ENCODE data around the gene ATRNL1. TPM values are rescaled to one million over a fixed set of nuclear protein-coding genes. Genes with fewer than 3 reads are reported as not detected.

ATRNL1 gene
- total and polyA plus RNA-seq, 7 experiments from 2014 or later, result 0.46 to 1.0 TPM; not detected in 5

- CTCF ChIA-PET, result no interaction called here
- Mint-ChIP-seq H3K27ac (no peak overlapping the region), H3K36me3 (no peaks in the 10 kb centered on the region), H3K4me1 (no peaks in the 10 kb centered on the region), H3K4me3 (no peak overlapping the region), H3K9me3 (peaks cover 0 to 20% (median 6%) of the 10 kb centered on the region in 11 donors), H3K27me3 (no peaks in the 10 kb centered on the region)
- intact Hi-C loops (cut with micrococcal nuclease), result no loop called here
- Histone ChIP-seq H3K9me3 (ENCODE audit: control insufficient read depth in 2 of 3, low read length in 3 of 3) (no peaks in the 10 kb centered on the region), H3K27ac (ENCODE audit: low read depth, low read length) (no peak overlapping the region), H3K27me3 (ENCODE audit: control insufficient read depth in 2 of 2, insufficient read depth in 2 of 2, low read length in 2 of 2) (no peaks in the 10 kb centered on the region), H3K4me1 (ENCODE audit: control insufficient read depth in 2 of 2, insufficient read depth in 2 of 2, low read length in 2 of 2) (no peaks in the 10 kb centered on the region), H3K4me3 (ENCODE audit: low read length) (no peak overlapping the region), H3K36me3 (ENCODE audit: control insufficient read depth in 2 of 3, insufficient read depth in 3 of 3, low read length in 3 of 3) (no peaks in the 10 kb centered on the region)
- DNase-seq (no peak), ATAC-seq (no peak)
- POLR2A ChIA-PET, result no interaction called here
Observed at GRCh38 chr10:115969591-115969990, 876.4 kb downstream of the ATRNL1 start.

GRCh38 chr10:115971921-115972320 lies 878.8 kb downstream of the ATRNL1 start:
- H3K36me3 ChIP-seq (ENCODE audit: control insufficient read depth in 2 of 3, insufficient read depth in 3 of 3, low read length in 3 of 3), result no peaks in the 10 kb centered on the region
- no peaks in the 10 kb centered on the region for H3K4me1 ChIP-seq (ENCODE audit: control insufficient read depth in 2 of 2, insufficient read depth in 2 of 2, low read length in 2 of 2)
- no peaks in the 10 kb centered on the region for H3K9me3 ChIP-seq (ENCODE audit: control insufficient read depth in 2 of 3, low read length in 3 of 3)
- no peaks in the 10 kb centered on the region for H3K27me3 ChIP-seq (ENCODE audit: control insufficient read depth in 2 of 2, insufficient read depth in 2 of 2, low read length in 2 of 2)
- ChIA-PET CTCF (no interaction called here), POLR2A (no interaction called here)
- no peak for DNase-seq
- no peaks in the 10 kb centered on the region for H3K36me3 Mint-ChIP-seq
- peaks cover 0 to 20% (median 7%) of the 10 kb centered on the region in 11 donors for H3K9me3 Mint-ChIP-seq
- no peak overlapping the region for H3K4me3 ChIP-seq (ENCODE audit: low read length)
- H3K27ac ChIP-seq (ENCODE audit: low read depth, low read length), result no peak overlapping the region
- no peak overlapping the region for H3K27ac Mint-ChIP-seq
- ATAC-seq, result no peak
- H3K4me3 Mint-ChIP-seq, result no peak overlapping the region
- H3K4me1 Mint-ChIP-seq, result no peaks in the 10 kb centered on the region
- intact Hi-C loops (cut with micrococcal nuclease), result no loop called here
- H3K27me3 Mint-ChIP-seq, result peaks cover 0 to 5% (median 0%) of the 10 kb centered on the region in 5 donors

GRCh38 chr10:115972426-115972825 lies 879.3 kb downstream of the ATRNL1 start:
- H3K9me3 Mint-ChIP-seq, result peaks cover 0 to 20% (median 7%) of the 10 kb centered on the region in 11 donors
- intact Hi-C loops (cut with micrococcal nuclease), result no loop called here

DNA sequence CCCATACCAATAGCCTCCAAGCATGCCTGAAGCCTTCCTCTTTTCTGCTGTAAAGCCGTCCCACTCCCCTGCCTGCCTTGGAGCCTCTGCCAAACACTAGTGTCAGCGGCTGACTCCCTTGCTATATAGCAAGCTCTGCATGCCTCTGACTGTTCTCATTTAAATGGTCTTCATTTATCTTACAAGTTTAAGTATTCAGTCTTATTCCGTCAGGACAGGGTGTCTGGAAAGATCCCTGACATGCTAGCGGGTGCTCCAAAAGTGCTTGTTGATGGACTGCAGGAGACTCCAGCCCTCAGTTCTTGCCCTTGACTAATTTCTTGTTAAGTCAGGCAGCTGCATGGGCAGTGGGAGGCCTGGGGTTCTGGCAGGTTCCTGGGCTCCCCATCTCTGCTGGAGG lies 881.2 kb downstream of the ATRNL1 start:
- CTCF ChIA-PET, result no interaction called here
- Histone ChIP-seq H3K27me3 (ENCODE audit: control insufficient read depth in 2 of 2, insufficient read depth in 2 of 2, low read length in 2 of 2) (no peaks in the 10 kb centered on the region), H3K27ac (ENCODE audit: low read depth, low read length) (no peak overlapping the region), H3K9me3 (ENCODE audit: control insufficient read depth in 2 of 3, low read length in 3 of 3) (no peaks in the 10 kb centered on the region), H3K4me1 (ENCODE audit: control insufficient read depth in 2 of 2, insufficient read depth in 2 of 2, low read length in 2 of 2) (no peaks in the 10 kb centered on the region), H3K36me3 (ENCODE audit: control insufficient read depth in 2 of 3, insufficient read depth in 3 of 3, low read length in 3 of 3) (no peaks in the 10 kb centered on the region), H3K4me3 (ENCODE audit: low read length) (no peak overlapping the region)
- Mint-ChIP-seq H3K4me1 (no peaks in the 10 kb centered on the region), H3K27me3 (peaks cover 0 to 6% (median 0%) of the 10 kb centered on the region in 5 donors), H3K27ac (no peak overlapping the region), H3K36me3 (no peaks in the 10 kb centered on the region), H3K4me3 (no peak overlapping the region), H3K9me3 (peaks cover 0 to 20% (median 6%) of the 10 kb centered on the region in 11 donors)
- ATAC-seq (no peak), DNase-seq (no peak)
- POLR2A ChIA-PET, result no interaction called here
- intact Hi-C loops (cut with micrococcal nuclease), result no loop called here

More at GRCh38 chr10:115972426-115972825, 879.3 kb downstream of the ATRNL1 start:
- POLR2A ChIA-PET, result no interaction called here
- Mint-ChIP-seq H3K36me3 (no peaks in the 10 kb centered on the region), H3K4me1 (no peaks in the 10 kb centered on the region), H3K4me3 (no peak overlapping the region), H3K27ac (no peak overlapping the region), H3K27me3 (peaks cover 0 to 6% (median 0%) of the 10 kb centered on the region in 5 donors)
- Histone ChIP-seq H3K27ac (ENCODE audit: low read depth, low read length) (no peak overlapping the region), H3K4me1 (ENCODE audit: control insufficient read depth in 2 of 2, insufficient read depth in 2 of 2, low read length in 2 of 2) (no peaks in the 10 kb centered on the region), H3K27me3 (ENCODE audit: control insufficient read depth in 2 of 2, insufficient read depth in 2 of 2, low read length in 2 of 2) (no peaks in the 10 kb centered on the region), H3K36me3 (ENCODE audit: control insufficient read depth in 2 of 3, insufficient read depth in 3 of 3, low read length in 3 of 3) (no peaks in the 10 kb centered on the region), H3K4me3 (ENCODE audit: low read length) (no peak overlapping the region), H3K9me3 (ENCODE audit: control insufficient read depth in 2 of 3, low read length in 3 of 3) (no peaks in the 10 kb centered on the region)
- CTCF ChIA-PET, result no interaction called here
- DNase-seq, result no peak
- ATAC-seq, result no peak

DNA sequence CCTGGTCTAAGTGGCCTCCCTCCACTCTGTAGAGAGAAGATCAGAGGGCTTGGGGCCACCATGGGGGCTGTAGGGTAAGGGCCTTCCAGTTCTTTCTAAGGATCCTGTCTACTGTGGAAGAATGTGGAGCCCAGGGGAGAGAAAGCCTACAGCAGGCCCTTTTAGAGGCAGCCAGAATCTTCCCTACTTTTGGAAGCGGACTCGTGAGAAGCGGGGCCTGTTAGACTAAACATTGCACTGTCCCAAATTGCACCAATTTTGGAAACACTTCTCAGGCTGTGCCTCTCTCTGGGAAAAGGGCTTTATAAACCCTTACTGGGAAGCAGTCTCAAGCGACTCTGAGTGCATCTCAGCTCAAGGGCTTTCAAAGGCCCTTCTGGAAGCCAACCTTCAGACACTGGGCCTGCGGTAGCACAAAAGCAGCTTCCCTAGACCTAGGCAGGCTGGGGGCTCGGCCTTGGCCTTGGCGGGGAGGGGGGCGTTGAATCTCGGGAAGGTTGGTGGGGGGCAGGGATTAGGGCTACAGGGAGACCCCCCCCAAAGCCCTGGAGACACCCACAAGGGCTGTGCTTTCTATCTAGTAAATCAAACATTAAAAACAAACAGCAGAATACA lies 881.8 kb downstream of the ATRNL1 start:
- no peak overlapping the region for H3K27ac Mint-ChIP-seq
- Histone ChIP-seq H3K27me3 (ENCODE audit: control insufficient read depth in 2 of 2, insufficient read depth in 2 of 2, low read length in 2 of 2) (no peaks in the 10 kb centered on the region), H3K27ac (ENCODE audit: low read depth, low read length) (no peak overlapping the region), H3K36me3 (ENCODE audit: control insufficient read depth in 2 of 3, insufficient read depth in 3 of 3, low read length in 3 of 3) (no peaks in the 10 kb centered on the region), H3K4me3 (ENCODE audit: low read length) (no peak overlapping the region), H3K9me3 (ENCODE audit: control insufficient read depth in 2 of 3, low read length in 3 of 3) (no peaks in the 10 kb centered on the region), H3K4me1 (ENCODE audit: control insufficient read depth in 2 of 2, insufficient read depth in 2 of 2, low read length in 2 of 2) (no peaks in the 10 kb centered on the region)
- no peaks in the 10 kb centered on the region for H3K36me3 Mint-ChIP-seq
- DNase-seq, result no peak
- H3K4me3 Mint-ChIP-seq, result no peak overlapping the region
- H3K4me1 Mint-ChIP-seq, result no peaks in the 10 kb centered on the region
- CTCF ChIA-PET, result no interaction called here
- H3K9me3 Mint-ChIP-seq, result peaks cover 0 to 20% (median 6%) of the 10 kb centered on the region in 11 donors
- no peak for ATAC-seq
- H3K27me3 Mint-ChIP-seq, result peaks cover 0 to 6% (median 0%) of the 10 kb centered on the region in 5 donors
- intact Hi-C loops (cut with micrococcal nuclease), result no loop called here
- POLR2A ChIA-PET, result no interaction called here

DNA sequence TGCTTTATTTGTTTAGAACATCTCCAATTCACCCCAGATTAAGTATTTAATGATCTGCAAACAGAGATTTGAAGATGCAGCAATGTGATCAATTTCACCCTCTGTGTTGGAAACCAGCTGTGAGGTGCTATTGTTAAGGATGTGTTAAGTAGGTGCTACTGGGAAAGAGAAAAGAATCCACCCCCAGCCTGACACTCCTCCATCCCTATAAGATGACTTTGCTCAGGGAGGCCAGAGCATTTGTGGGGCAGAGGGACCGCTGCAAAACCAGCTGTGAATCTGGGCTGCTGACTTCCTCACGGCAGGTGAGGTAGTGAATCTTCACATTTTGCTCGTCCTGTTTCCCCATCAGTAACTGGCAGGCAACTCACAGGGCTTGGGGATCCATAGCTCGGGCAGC lies 882.3 kb downstream of the ATRNL1 start:
- Mint-ChIP-seq H3K4me3 (no peak overlapping the region), H3K27me3 (peaks cover 0 to 6% (median 0%) of the 10 kb centered on the region in 5 donors)
- ATAC-seq, result no peak

GRCh38 chr10:115976342-115976741 lies 883.2 kb downstream of the ATRNL1 start:
- Histone ChIP-seq H3K36me3 (ENCODE audit: control insufficient read depth in 2 of 3, insufficient read depth in 3 of 3, low read length in 3 of 3) (no peaks in the 10 kb centered on the region), H3K27ac (ENCODE audit: low read depth, low read length) (no peak overlapping the region), H3K9me3 (ENCODE audit: control insufficient read depth in 2 of 3, low read length in 3 of 3) (no peaks in the 10 kb centered on the region), H3K27me3 (ENCODE audit: control insufficient read depth in 2 of 2, insufficient read depth in 2 of 2, low read length in 2 of 2) (no peaks in the 10 kb centered on the region), H3K4me1 (ENCODE audit: control insufficient read depth in 2 of 2, insufficient read depth in 2 of 2, low read length in 2 of 2) (no peaks in the 10 kb centered on the region), H3K4me3 (ENCODE audit: low read length) (no peak overlapping the region)
- ATAC-seq (no peak), DNase-seq (no peak)
- Mint-ChIP-seq H3K9me3 (peaks cover 0 to 16% (median 4%) of the 10 kb centered on the region in 11 donors), H3K27me3 (peaks cover 0 to 6% (median 0%) of the 10 kb centered on the region in 5 donors), H3K4me1 (no peaks in the 10 kb centered on the region), H3K36me3 (no peaks in the 10 kb centered on the region), H3K4me3 (no peak overlapping the region), H3K27ac (no peak overlapping the region)
- intact Hi-C loops (cut with micrococcal nuclease), result no loop called here
- CTCF ChIA-PET, result no interaction called here
- POLR2A ChIA-PET, result no interaction called here

More for the DNA sequence above, 882.3 kb downstream of the ATRNL1 start:
- no peaks in the 10 kb centered on the region for H3K36me3 Mint-ChIP-seq
- Histone ChIP-seq H3K9me3 (ENCODE audit: control insufficient read depth in 2 of 3, low read length in 3 of 3) (no peaks in the 10 kb centered on the region), H3K4me1 (ENCODE audit: control insufficient read depth in 2 of 2, insufficient read depth in 2 of 2, low read length in 2 of 2) (no peaks in the 10 kb centered on the region), H3K4me3 (ENCODE audit: low read length) (no peak overlapping the region), H3K27me3 (ENCODE audit: control insufficient read depth in 2 of 2, insufficient read depth in 2 of 2, low read length in 2 of 2) (no peaks in the 10 kb centered on the region), H3K27ac (ENCODE audit: low read depth, low read length) (no peak overlapping the region), H3K36me3 (ENCODE audit: control insufficient read depth in 2 of 3, insufficient read depth in 3 of 3, low read length in 3 of 3) (no peaks in the 10 kb centered on the region)
- intact Hi-C loops (cut with micrococcal nuclease), result no loop called here
- no peaks in the 10 kb centered on the region for H3K4me1 Mint-ChIP-seq
- H3K9me3 Mint-ChIP-seq, result peaks cover 0 to 20% (median 6%) of the 10 kb centered on the region in 11 donors
- no peak for DNase-seq
- ChIA-PET CTCF (no interaction called here), POLR2A (no interaction called here)
- H3K27ac Mint-ChIP-seq, result no peak overlapping the region
